K562 (cell line): ENCODE measurements around the gene TSPOAP1. TPM values are rescaled to one million over a fixed set of nuclear protein-coding genes. Genes with fewer than 3 reads are reported as not detected.
A peak's percentile ranks its signal among the peaks of the same experiment; 100 is the strongest.

ENCODE experiments used
- ATAC-seq: fragments of 200-7000 bp; cut with Tn5 transposase; 3 replicates; pipeline ENCODE4 v1.9.1; 2020; ENCODE audit warnings: moderate library complexity
- BruUV-seq: library from RNA; stranded (reverse); fragments of 400-500 nt; replicated peaks from 2 replicates; lab custom pipeline; 2021; lab: Mats Ljungman, UMichigan
- CTCF ChIA-PET: fragments of 300-600 bp; formaldehyde crosslinking; extraction: SDS; loops from one replicate; lab custom pipeline; 2021; ENCODE audit warnings: low intra/inter-chr PET ratio; lab: Yijun Ruan, JAX
- POLR2A ChIA-PET: fragments of 300-600, 350-650 bp; sonication (Branson Sonifier 250); formaldehyde crosslinking; extraction: SDS; loops from one replicate; lab custom pipeline; 2021; ENCODE audit warnings: antibody characterized with exemption, inconsistent platforms; lab: Yijun Ruan, JAX
- DNase-seq, 4 experiments: peaks; one replicate each; pipeline versions ENCODE4 v3.0.0 to v3.0.0-alpha.2; 2011 to 2018; ENCODE audit warnings: low spot score in 3 of 4, mixed read lengths in 3 of 4; ENCODE audit errors: extremely low read depth in 1 of 4
- FAIRE-seq: peaks from 2 replicates; lab custom pipeline; 2011; peaks lifted over from hg19 to GRCh38; lab: Jason Lieb, UNC
- H2AFZ ChIP-seq: 2 replicates; pipeline ENCODE4 v1.6.0; 2011; ENCODE audit warnings: low read depth, low read length, control low read depth, inconsistent platforms
- H3K27ac ChIP-seq: fragments of 200-600 bp; 3 replicates; pipeline ENCODE4 v1.8.0; 2011; ENCODE audit warnings: low read depth, mild to moderate bottlenecking, control low read depth, inconsistent platforms, low read length, moderate library complexity, mixed read lengths; ENCODE audit errors: extremely low read depth
- H3K27me3 ChIP-seq, 2 experiments: fragments of 300-600 bp in 1 of 2; 2 replicates in 1 of 2; 3 replicates in 1 of 2; pipeline versions ENCODE4 v1.6.0 to v1.8.0; 2011; ENCODE audit warnings: inconsistent platforms in 2 of 2, low read length in 2 of 2, mild to moderate bottlenecking in 1 of 2, mixed read lengths in 1 of 2, moderate library complexity in 1 of 2; ENCODE audit not compliant: control insufficient read depth in 2 of 2, insufficient read depth in 2 of 2
- H3K36me3 ChIP-seq: fragments of 300-600 bp; 3 replicates; pipeline ENCODE4 v1.8.0; 2011; ENCODE audit warnings: mild to moderate bottlenecking, low read length, inconsistent platforms; ENCODE audit not compliant: control insufficient read depth, insufficient read depth
- H3K4me1 ChIP-seq, 2 experiments: fragments of 200-600 bp in 1 of 2; replicated peaks in 1 of 2; 2 replicates in 1 of 2; 3 replicates in 1 of 2; pipeline versions ENCODE4 v1.5.1 to v1.8.0; 2011; ENCODE audit warnings: inconsistent platforms in 2 of 2, low read length in 2 of 2, mild to moderate bottlenecking in 1 of 2, mixed read lengths in 1 of 2, moderate library complexity in 1 of 2; ENCODE audit not compliant: control insufficient read depth in 2 of 2, insufficient read depth in 2 of 2
- H3K4me2 ChIP-seq: 2 replicates; pipeline ENCODE4 v1.6.1; 2011; ENCODE audit warnings: low read length, control low read depth, inconsistent platforms, mixed read lengths; ENCODE audit not compliant: insufficient read depth
- H3K4me3 ChIP-seq: fragments of 200-600 bp; sonication (generic), shearing (Covaris generic); 2 replicates; pipeline ENCODE4 v1.5.1; 2016; ENCODE audit warnings: control low read depth, inconsistent platforms
- H3K79me2 ChIP-seq: fragments of 200-600 bp; 3 replicates; pipeline ENCODE4 v1.8.0; 2011; ENCODE audit warnings: low read length, inconsistent platforms; ENCODE audit not compliant: control insufficient read depth, insufficient read depth
- H3K9ac ChIP-seq, 2 experiments: 2 replicates each; pipeline versions ENCODE4 v1.6.0 to v1.6.1; 2011; ENCODE audit warnings: low read depth in 2 of 2, low read length in 2 of 2, control low read depth in 1 of 2, inconsistent platforms in 1 of 2, mild to moderate bottlenecking in 1 of 2, mixed read lengths in 1 of 2; ENCODE audit not compliant: insufficient read depth in 1 of 2
- H3K9me1 ChIP-seq: one replicate; pipeline ENCODE4 v1.6.0; 2011; ENCODE audit warnings: inconsistent platforms, mild to moderate bottlenecking, low read length, moderate library complexity; ENCODE audit not compliant: control insufficient read depth, insufficient read depth
- H3K9me3 ChIP-seq: replicated peaks from 2 replicates; pipeline ENCODE4 v1.5.1; 2011; ENCODE audit warnings: low read depth, low read length, inconsistent platforms; ENCODE audit not compliant: control insufficient read depth, insufficient read depth
- H4K20me1 ChIP-seq: replicated peaks from 2 replicates; pipeline ENCODE4 v1.6.1; 2011; ENCODE audit warnings: low read length, inconsistent platforms, mixed read lengths; ENCODE audit not compliant: control insufficient read depth, insufficient read depth
- ELF2 ChIP-seq: fragments of 250-450 bp; sonication (Bioruptor Pico); IDR thresholded peaks from 2 replicates; pipeline ENCODE4 v1.5.0; 2021; ENCODE audit warnings: mild to moderate bottlenecking
- ETV5 ChIP-seq: sonication (generic); formaldehyde crosslinking; IDR thresholded peaks from 2 replicates; pipeline ENCODE4 v1.4.0; 2020; ENCODE audit warnings: low read depth, mild to moderate bottlenecking, missing genetic modification reagents
- GATA2 ChIP-seq: sonication (generic); formaldehyde crosslinking; IDR thresholded peaks from 2 replicates; pipeline ENCODE4 v1.4.0; 2020; ENCODE audit warnings: mild to moderate bottlenecking, missing genetic modification reagents
- RFX5 ChIP-seq: IDR thresholded peaks from 2 replicates; pipeline ENCODE4 v1.6.1; 2011; ENCODE audit warnings: low read depth, mild to moderate bottlenecking, improper control_type of control experiment, low read length
- SMARCC2 ChIP-seq: fragments of 450-650 bp; IDR thresholded peaks from 2 replicates; pipeline ENCODE4 v1.6.1; 2017; ENCODE audit warnings: antibody characterized with exemption, moderate library complexity, mild to moderate bottlenecking, low read depth
- SP1 ChIP-seq: sonication (generic); formaldehyde crosslinking; IDR thresholded peaks from 2 replicates; pipeline ENCODE4 v1.8.1; 2022; ENCODE audit warnings: mild to moderate bottlenecking, missing genetic modification reagents
- SRF ChIP-seq, 2 experiments: fragments of 250-450, 450-650 bp in 1 of 2; sonication (Bioruptor Pico) in 1 of 2; sonication (generic) in 1 of 2; formaldehyde crosslinking; IDR thresholded peaks; 2 replicates each; pipeline versions ENCODE4 v1.5.0 to v1.5.1; 2020 to 2022; ENCODE audit warnings: mild to moderate bottlenecking in 1 of 2, missing genetic modification reagents in 1 of 2
- ZNF316 ChIP-seq: fragments of 450-650 bp; IDR thresholded peaks from 2 replicates; pipeline ENCODE4 v1.6.1; 2016
- ZNF354B ChIP-seq: fragments of 250-450 bp; sonication (Bioruptor Pico); IDR thresholded peaks from 2 replicates; pipeline ENCODE4 v1.4.0; 2020
- WGBS: fragments of 100-300 bp; shearing (Covaris generic); methylation state at CpG from one replicate; pipeline ENCODE4 v1.1.6; 2016; ENCODE audit warnings: low coverage, mixed read lengths; ENCODE audit not compliant: insufficient coverage; ENCODE audit errors: missing lambda C conversion rate; 5-methylcytosine and 5-hydroxymethylcytosine counted together
- in situ Hi-C: fragments of 300-500 bp; cut with MboI; formaldehyde crosslinking; loops from 4 replicates; pipeline ENCODE4 v1.15.0; 2018; ENCODE audit warnings: inconsistent platforms, mixed read lengths
- intact Hi-C: fragments of 100-400 bp; cut with micrococcal nuclease; formaldehyde crosslinking; loops from 2 replicates; pipeline ENCODE4 v1.14.2; 2022
- polyA plus RNA-seq, 8 experiments: library from polyadenylated mRNA; depleted of rRNA in 4 of 8; stranded (reverse) in 5 of 8; unstranded in 3 of 8; fragments of >200 nt; fragmentation: Nextera tagmentation in 2 of 8; fragmentation: Illumina TruSeq in 1 of 8; extraction: Ambion mirVana in 2 of 8; extraction: Trizol in 1 of 8; gene quantifications; 2 replicates each; pipeline versions ENCODE4 v1.2.1 to v1.2.3, GENCODE V29; 2011 to 2014; ENCODE audit warnings: inconsistent platforms in 1 of 8, missing spikeins in 1 of 8
- total RNA-seq, 7 experiments: library from RNA; depleted of rRNA in 6 of 7; stranded (reverse); fragments of >200 nt in 6 of 7; fragmentation: Illumina TruSeq in 2 of 7; extraction: Trizol in 2 of 7; gene quantifications; 2 replicates each; pipeline versions ENCODE4 v1.2.1 to v1.2.3, GENCODE V29; 2011 to 2021; ENCODE audit warnings: low replicate concordance in 1 of 7
- TF ChIP-seq, protein P1 (sequence below): sonication (generic); formaldehyde crosslinking; IDR thresholded peaks from 2 replicates; pipeline ENCODE4 v1.8.0; 2022; ENCODE audit warnings: missing genetic modification reagents, mild to moderate bottlenecking, borderline replicate concordance

Gene TSPOAP1
- total and polyA plus RNA-seq, 9 of the 15 experiments (the other 6 are each of a cell fraction or from before 2014, with no cell fraction given), result 0.87 to 3.9 (median 1.8) TPM; not detected in 2

- peaks cover 1% of the 10 kb centered on the region; the same call in 1 of the 2 replicates for H4K20me1 ChIP-seq
- intact Hi-C loops (no loop called here), in situ Hi-C loops (loop anchor here (25.0 kb wide), 1 partner anchor 730 kb away; no protein-coding TSS in a partner anchor)
- no peak overlapping the region for H3K4me2 ChIP-seq
- H3K9me1 ChIP-seq, result no peaks in the 10 kb centered on the region
- H3K27ac ChIP-seq, result no peak overlapping the region
- peaks cover 0 to 21% of the 10 kb centered on the region in 2 experiments; a peak in 3 of 5 replicates for H3K4me1 ChIP-seq
- H3K4me3 ChIP-seq, result no peak overlapping the region
- no peaks in the 10 kb centered on the region for H3K9me3 ChIP-seq
- H3K9ac ChIP-seq, result no peak overlapping the region
- peaks cover 16 to 40% of the 10 kb centered on the region in 2 experiments; a peak in 4 of 5 replicates for H3K27me3 ChIP-seq
- CTCF ChIA-PET, result no interaction called here
- FAIRE-seq (no peak), ATAC-seq (no peak), DNase-seq (peak in 1 of 4 experiments; percentile 6)
- H3K36me3 ChIP-seq, result no peaks in the 10 kb centered on the region
- no peaks in the 10 kb centered on the region for H3K79me2 ChIP-seq
- POLR2A ChIA-PET, result no interaction called here
- no peak overlapping the region for H2AFZ ChIP-seq
- no peak for TF ChIP-seq ZNF354B (CRISPR knock-in tag)
- TF ChIP-seq, protein P1, sequence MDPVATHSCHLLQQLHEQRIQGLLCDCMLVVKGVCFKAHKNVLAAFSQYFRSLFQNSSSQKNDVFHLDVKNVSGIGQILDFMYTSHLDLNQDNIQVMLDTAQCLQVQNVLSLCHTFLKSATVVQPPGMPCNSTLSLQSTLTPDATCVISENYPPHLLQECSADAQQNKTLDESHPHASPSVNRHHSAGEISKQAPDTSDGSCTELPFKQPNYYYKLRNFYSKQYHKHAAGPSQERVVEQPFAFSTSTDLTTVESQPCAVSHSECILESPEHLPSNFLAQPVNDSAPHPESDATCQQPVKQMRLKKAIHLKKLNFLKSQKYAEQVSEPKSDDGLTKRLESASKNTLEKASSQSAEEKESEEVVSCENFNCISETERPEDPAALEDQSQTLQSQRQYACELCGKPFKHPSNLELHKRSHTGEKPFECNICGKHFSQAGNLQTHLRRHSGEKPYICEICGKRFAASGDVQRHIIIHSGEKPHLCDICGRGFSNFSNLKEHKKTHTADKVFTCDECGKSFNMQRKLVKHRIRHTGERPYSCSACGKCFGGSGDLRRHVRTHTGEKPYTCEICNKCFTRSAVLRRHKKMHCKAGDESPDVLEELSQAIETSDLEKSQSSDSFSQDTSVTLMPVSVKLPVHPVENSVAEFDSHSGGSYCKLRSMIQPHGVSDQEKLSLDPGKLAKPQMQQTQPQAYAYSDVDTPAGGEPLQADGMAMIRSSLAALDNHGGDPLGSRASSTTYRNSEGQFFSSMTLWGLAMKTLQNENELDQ (CRISPR knock-in tag), result no peak
- TF ChIP-seq SMARCC2, result no peak
- no peak for TF ChIP-seq SRF (CRISPR knock-in tag; IDR thresholded peaks at IDR 0.05)
- TF ChIP-seq ETV5 (CRISPR knock-in tag), result no peak
- TF ChIP-seq GATA2 (CRISPR knock-in tag), result no peak
- no peak for TF ChIP-seq SP1
- no peak for TF ChIP-seq ZNF316
- TF ChIP-seq ELF2 (CRISPR knock-in tag), result no peak
- no peak for TF ChIP-seq RFX5
- TF ChIP-seq, all 486 proteins: peak for 0
- 13% methylated on average over 6 of the region's 6 CpGs for WGBS
- BruUV-seq, result no TSS peak
Measured at GRCh38 chr17:58282442-58282841, 46.2 kb downstream of the TSPOAP1 start.
